ENCODE data around the gene TBPL1. TPM values are rescaled to one million over a fixed set of nuclear protein-coding genes. Genes with fewer than 3 reads are reported as not detected.

Gene TBPL1
- total and polyA plus RNA-seq, 9 of the 15 experiments (the other 6 are each of a cell fraction or from before 2014, with no cell fraction given), result 78.1 to 152 (median 107) TPM

- TF ChIP-seq DNMT1 (IDR thresholded peaks at IDR 0.05) (no peak), ZNF436 (CRISPR knock-in tag; IDR thresholded peaks at IDR 0.05) (no peak), SOX6 (IDR thresholded peaks at IDR 0.05) (peak; percentile 50; the same call in 1 of the 2 replicates), MITF (IDR thresholded peaks at IDR 0.05) (no peak), ESRRA (IDR thresholded peaks at IDR 0.05; ENCODE audit: borderline replicate concordance, low read depth) (peak; percentile 83; the same call in 1 of the 2 replicates), ELF2 (CRISPR knock-in tag; IDR thresholded peaks at IDR 0.05) (no peak), PTTG1 (tag; IDR thresholded peaks at IDR 0.05; ENCODE audit: low read depth) (no peak), LCOR (CRISPR knock-in tag; IDR thresholded peaks at IDR 0.05) (peak; percentile 94), GMEB1 (CRISPR knock-in tag; IDR thresholded peaks at IDR 0.05) (no peak), HEY1 (CRISPR knock-in tag; IDR thresholded peaks at IDR 0.05; ENCODE audit: borderline replicate concordance) (no peak), TEAD2 (tag; IDR thresholded peaks at IDR 0.05) (no peak), ELK1 (CRISPR knock-in tag; IDR thresholded peaks at IDR 0.05) (no peak), SMARCE1 (IDR thresholded peaks at IDR 0.05) (peak; percentile 77), ZBTB7A (IDR thresholded peaks at IDR 0.05; ENCODE audit: borderline replicate concordance, control insufficient read depth, low read depth, low read length) (no peak), EP300 (IDR thresholded peaks at IDR 0.05; ENCODE audit: low read length) (peak; percentile 20; the same call in 1 of the 2 replicates), ARID3A (IDR thresholded peaks at IDR 0.05; ENCODE audit: borderline replicate concordance, low read depth, low read length) (no peak), ZBTB5 (IDR thresholded peaks at IDR 0.05) (no peak), NCOA2 (IDR thresholded peaks at IDR 0.05; ENCODE audit: partially characterized antibody in 2 of 2) (no peak), ETS2 (tag; IDR thresholded peaks at IDR 0.05; ENCODE audit: borderline replicate concordance, poor library complexity, severe bottlenecking) (no peak)
These were observed 30.3 kb downstream of the TBPL1 start (continued) for GRCh38 chr6:133983099-133983939.

All from K562 (cell line).